OCI-LY7 (cell line): Measurements from ENCODE around the gene CSRNP3.

Experiments used
- EZH2phosphoT487 ChIP-seq: fragments of 200-600 bp; sonication (generic); IDR thresholded peaks from 2 replicates; pipeline ENCODE4 v1.6.1; 2018; ENCODE audit warnings: low read depth, borderline replicate concordance, mild to moderate bottlenecking, mixed run types, antibody characterized with exemption, low read length, moderate library complexity, mixed read lengths
- TF ChIP-seq, protein P1 (sequence below): fragments of 200-600 bp; sonication (generic); conservative IDR thresholded peaks from 2 replicates; pipeline ENCODE4 v1.5.1; 2014; ENCODE audit warnings: mild to moderate bottlenecking, antibody characterized with exemption, low read length, moderate library complexity, mixed read lengths

GRCh38 chr2:165434865-165435496 lies 34.5 kb upstream of the CSRNP3 start:
- TF ChIP-seq EZH2phosphoT487, result no peak
- TF ChIP-seq, protein P1, sequence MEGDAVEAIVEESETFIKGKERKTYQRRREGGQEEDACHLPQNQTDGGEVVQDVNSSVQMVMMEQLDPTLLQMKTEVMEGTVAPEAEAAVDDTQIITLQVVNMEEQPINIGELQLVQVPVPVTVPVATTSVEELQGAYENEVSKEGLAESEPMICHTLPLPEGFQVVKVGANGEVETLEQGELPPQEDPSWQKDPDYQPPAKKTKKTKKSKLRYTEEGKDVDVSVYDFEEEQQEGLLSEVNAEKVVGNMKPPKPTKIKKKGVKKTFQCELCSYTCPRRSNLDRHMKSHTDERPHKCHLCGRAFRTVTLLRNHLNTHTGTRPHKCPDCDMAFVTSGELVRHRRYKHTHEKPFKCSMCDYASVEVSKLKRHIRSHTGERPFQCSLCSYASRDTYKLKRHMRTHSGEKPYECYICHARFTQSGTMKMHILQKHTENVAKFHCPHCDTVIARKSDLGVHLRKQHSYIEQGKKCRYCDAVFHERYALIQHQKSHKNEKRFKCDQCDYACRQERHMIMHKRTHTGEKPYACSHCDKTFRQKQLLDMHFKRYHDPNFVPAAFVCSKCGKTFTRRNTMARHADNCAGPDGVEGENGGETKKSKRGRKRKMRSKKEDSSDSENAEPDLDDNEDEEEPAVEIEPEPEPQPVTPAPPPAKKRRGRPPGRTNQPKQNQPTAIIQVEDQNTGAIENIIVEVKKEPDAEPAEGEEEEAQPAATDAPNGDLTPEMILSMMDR, result no peak
